GM21717 (cell line): ENCODE data around the gene KY.

ENCODE experiments used
- ATAC-seq: cut with Tn5 transposase; IDR thresholded peaks from one replicate; pipeline ENCODE4 v1.9.1; 2021; ENCODE audit warnings: mild to moderate bottlenecking, moderate library complexity; ENCODE audit not compliant: unreplicated experiment

Gene KY

GRCh38 chr3:134645515-134645914 is 5.3 kb downstream of the KY start:
- no peak for ATAC-seq

- no peak for ATAC-seq
These were observed 5.9 kb downstream of the KY start for GRCh38 chr3:134644731-134645514.

DNA sequence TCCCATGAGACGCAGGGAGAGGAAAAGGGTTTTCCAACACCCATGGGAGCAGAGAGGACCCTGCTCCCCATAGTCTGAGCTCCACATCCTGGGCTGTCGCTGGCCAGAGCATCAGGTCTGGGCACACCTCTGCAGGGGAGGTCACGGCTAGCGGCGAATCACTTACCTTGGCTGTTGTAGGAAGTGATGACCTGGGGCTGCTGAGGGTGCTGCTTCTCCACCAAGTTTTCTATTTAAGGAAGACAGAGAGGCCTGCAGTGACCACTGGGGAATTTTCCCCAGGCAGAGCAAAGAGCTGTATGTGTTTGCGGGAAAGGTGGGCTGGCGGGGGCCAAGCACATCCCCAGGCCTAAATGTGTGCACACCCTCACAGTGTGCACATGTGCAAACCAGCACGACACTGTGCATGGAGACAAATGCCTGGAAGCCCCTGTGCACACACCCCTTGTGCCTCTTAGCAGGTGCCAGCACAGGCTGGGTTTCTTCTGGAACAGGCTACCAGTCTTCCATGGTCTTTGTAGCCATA is 7.6 kb downstream of the KY start:
- no peak for ATAC-seq

- no peak for ATAC-seq
These were observed 8.2 kb downstream of the KY start for GRCh38 chr3:134642445-134643149.

- no peak for ATAC-seq
These were observed 9.0 kb downstream of the KY start for GRCh38 chr3:134641671-134642300.

GRCh38 chr3:134640872-134641470 is 9.9 kb downstream of the KY start:
- ATAC-seq, result no peak

DNA sequence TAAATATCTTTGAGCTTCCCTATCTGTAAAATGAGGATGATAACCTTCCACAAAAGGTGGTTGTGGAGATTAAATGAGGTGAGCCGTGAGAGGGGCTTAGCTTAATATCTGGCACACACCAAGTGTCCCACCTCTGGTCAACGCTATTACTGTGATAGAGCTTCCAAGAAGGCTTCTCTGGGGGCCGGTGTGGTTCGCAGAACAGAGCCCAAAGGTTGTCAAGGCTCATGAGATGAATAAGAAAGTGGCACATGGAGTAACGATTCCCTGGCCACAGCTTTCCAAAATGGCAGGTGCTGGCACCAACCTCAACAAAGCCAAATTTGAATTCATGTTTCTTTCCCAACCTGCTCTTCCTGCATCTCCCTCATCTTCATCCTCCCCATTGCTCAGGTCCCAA is 10.4 kb downstream of the KY start:
- ATAC-seq, result no peak

DNA sequence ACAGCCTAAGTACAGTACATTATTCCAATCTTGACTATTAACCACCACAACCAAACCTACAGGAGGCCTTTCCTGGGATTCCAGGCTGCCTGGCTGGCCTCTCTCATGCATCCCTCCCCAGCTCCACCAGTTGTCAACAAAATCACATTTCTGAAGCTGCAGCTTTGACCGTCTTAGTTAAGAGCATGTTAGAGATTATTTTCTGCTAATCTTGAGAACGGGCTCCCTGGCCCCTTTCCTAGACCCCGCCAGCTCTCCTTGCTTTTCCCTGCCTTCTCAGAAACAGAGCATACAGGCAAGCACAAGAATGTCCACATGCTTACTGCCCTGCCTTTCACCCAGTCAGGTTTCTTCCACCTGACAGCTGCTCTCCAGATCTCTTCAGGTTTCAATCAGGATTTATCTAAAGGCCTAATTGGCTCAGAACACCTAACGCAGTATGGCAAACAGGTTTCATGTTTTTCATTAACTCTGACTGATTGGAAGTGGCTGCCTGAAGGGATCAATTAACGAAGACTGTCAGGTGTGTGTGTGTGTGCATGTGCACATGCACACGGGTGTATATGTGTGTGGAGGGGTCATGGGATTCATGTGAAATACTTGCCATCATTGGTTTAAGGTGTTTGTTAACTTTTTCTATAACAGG is 12.3 kb downstream of the KY start:
- no peak for ATAC-seq

- ATAC-seq, result no peak
These were observed 14.4 kb downstream of the KY start for GRCh38 chr3:134636406-134636805.

DNA sequence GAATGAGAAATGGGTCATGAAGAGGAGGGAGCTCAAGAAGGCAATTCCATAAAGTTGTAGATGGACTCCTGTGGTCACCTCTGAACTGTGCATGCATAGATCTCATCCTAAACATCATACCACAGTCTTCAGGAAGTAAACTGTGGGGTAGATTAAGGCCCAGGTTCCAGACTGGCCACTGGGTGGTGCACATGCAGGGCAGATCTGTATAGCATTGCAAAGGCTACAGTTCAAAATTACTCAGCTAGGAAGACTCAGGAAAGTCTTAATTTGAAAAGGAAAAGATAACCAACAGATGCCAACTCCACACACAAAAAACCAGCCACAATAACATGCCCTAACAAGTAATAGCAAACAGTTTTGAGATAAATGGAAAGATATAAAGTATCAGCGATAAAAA is 20.3 kb downstream of the KY start:
- no peak for ATAC-seq

DNA sequence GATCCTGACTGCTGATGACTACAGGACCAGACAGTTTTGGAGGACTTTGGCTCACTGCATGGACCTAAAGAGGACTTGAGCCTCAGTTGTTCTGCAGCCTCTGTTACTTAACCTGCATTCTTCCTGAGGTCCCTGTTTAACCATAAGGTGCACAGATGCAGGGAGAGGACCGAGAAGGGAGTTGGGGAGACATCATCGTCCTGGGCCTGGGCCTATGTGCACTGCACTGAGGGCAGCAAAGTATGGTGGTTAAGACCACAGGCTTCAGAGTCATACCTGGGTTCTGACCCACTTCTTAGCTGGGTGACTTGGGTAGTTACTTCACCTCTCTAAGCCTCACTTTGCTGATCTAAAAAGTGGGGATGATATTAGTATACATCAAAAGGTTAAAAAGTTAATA is 21.9 kb downstream of the KY start:
- ATAC-seq, result no peak

GRCh38 chr3:134627831-134628230 is 23.0 kb downstream of the KY start:
- ATAC-seq, result no peak

DNA sequence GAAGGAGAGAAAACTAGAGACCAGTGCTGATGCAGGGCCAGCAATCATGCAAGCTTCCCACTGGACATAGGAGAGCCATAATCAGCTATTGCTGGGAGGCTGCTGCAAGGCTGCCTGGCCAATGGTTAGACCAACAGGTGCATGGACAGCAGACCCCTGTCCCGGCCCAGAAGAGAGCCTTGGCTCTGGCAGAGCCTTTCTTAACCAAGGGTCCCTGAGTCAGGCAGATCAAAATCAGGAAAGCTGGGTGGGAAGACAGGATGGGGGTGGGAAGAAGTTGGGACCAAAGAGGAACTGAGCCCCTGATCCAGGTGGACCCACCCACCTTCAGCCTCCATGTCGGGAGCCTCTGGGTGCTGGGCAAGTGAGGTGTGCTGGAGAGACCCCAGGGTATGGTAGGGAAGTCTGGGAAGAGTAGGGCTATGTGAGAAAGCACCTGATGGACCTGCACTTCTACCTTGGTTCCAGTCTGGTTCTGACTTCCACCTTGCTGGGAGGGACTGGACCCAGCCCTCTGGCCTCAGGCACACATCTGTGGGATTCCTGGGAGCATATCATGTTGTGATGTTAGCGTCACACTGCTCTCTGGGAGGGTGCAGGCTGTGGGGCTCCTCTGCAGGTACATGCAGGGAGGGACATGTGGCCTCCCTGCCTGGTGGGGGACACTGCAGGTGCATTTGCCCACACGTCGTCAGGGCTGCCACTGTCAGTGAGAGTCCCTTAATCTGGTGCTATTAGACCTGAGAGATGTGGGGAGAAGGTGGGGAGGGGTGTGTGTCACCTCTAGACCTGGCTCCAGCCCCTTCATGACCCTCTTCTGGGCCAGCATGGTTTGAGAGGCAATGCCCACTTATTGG is 24.7 kb downstream of the KY start:
- ATAC-seq, result no peak

GRCh38 chr3:134625462-134625861 is 25.4 kb downstream of the KY start:
- no peak for ATAC-seq

- ATAC-seq, result no peak
These were observed 26.1 kb downstream of the KY start for GRCh38 chr3:134624537-134625287.

DNA sequence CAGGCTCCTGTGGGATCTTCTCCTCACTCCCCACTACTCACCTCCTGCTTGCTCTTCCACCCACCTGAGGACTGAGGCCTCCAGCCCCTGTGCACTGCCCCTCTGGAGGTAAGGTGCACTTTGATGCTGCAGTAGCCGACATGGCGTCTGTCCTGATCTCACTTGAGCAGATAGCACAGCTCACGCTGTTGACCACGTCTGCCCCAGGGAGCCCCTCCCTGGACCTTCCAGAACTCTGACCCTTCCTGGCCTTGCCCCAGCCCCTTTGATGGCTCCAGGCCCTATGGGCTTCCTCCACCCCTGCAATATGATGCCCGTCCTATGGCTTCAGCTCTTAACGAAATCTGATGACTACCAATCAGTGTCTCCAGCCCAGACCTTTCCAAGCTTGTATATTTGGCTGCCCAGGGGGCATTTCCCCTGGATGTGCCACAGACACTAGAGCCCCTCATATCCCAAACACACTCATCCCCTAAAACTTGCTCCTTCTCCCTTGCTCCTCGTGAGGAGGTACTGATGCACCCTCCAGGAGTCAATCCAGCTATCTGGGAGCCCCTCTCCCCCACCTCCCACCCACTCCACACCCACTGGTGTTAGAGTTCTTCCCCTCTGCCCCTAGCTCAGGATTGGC is 27.1 kb downstream of the KY start:
- no peak for ATAC-seq

GRCh38 chr3:134622806-134623365 is 27.9 kb downstream of the KY start:
- no peak for ATAC-seq

GRCh38 chr3:134621854-134622253 is 29.0 kb downstream of the KY start:
- ATAC-seq, result no peak
